Stimulated activated CD4-positive, alpha-beta T cell treated with anti-CD3 and anti-CD28 coated beads, Interleukin-2, amount 100 ng/mL, for 24 hours (primary cell): ENCODE data around the gene COL23A1.
A peak's percentile ranks its signal among the peaks of the same experiment; 100 is the strongest.

ENCODE experiments used
- DNase-seq, 2 donors: peaks; one replicate each; pipeline ENCODE4 v3.0.0-alpha.2; 2020

COL23A1 gene

DNA sequence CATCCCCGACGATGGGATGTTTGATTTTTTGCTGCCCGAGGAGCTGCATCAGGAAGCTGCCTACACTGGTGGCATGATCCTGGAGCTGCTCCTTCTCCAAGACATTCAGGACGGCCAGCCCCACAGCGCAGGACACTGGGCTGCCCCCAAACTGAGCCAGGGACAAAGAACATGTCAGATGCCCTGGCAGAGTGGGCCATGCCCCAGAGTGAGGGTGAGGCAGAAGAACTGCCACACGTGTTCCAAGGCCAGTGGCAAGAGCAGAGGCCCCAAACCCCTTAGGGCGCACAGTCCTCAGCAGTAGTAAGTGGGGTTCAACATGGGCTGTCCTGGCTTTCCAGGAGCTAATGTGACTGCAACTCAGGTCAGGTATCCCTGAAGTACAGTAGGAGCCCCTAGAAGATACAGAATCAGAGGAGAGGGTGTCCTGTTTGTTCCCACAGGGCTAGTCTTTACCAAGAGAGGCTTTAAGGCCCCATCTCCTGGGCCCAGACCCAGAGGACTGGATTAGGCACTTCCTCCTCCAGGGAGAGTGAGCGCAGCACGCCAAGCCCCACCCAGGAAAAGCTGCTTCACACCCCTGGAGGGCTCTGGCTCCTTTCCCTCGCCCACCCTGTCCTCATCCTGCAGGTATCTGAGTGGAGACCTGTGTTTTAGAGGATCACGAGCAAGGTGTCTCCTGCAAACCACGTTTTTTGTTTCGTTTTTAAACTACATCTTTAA, 374.8 kb downstream of the COL23A1 start:
- no peak for DNase-seq

DNA sequence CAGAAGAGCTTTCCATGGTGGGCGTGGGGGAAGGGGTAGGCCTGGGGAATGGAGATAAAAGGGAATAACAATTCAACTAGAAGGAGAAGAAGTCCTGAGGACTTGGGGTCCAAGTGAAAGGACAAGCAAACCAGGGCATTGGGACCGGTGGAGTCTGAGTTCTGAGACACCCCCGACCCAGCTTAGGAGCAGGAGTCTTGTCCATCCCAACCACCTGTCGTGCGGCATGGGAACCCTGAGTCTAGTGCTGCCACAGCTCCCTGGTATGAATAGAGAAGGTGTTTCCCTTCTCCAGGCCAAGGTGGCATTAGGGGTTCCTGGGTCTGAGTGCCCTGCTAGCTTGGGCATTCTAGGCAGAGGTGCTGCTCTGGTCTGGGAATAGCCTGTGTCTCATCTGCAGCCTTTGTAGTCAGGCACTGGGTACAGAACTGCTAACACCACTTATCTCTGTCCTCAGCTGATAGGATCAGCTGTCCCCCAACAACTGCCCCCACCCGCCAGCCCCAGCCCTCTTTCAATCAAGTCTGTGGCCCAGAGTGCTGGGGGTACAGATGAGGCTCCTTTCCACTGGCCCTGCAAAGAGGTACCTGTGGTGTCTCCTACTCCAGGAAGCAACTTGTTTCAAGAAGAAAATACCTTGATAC, 375.9 kb downstream of the COL23A1 start:
- DNase-seq = no peak

DNA sequence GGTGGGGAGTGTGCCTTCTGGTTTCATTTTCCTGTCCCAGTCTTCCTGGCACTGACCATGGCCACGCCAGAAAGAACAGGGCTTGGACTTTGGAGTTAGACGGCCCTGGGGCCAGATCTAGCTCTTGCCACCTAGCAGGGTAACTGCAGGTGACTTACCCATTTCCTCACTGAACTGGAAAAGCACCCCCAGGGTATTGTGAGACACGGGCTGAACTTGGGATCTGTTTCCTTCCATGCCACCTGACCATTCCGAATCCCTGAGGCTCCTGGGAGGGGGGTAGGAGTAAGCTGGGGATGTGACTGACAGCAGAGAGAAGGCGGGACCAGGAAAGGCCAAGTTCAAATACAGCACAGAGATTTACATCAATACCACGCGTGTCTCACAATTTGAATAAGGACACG, 376.4 kb downstream of the COL23A1 start:
- DNase-seq = no peak

DNA sequence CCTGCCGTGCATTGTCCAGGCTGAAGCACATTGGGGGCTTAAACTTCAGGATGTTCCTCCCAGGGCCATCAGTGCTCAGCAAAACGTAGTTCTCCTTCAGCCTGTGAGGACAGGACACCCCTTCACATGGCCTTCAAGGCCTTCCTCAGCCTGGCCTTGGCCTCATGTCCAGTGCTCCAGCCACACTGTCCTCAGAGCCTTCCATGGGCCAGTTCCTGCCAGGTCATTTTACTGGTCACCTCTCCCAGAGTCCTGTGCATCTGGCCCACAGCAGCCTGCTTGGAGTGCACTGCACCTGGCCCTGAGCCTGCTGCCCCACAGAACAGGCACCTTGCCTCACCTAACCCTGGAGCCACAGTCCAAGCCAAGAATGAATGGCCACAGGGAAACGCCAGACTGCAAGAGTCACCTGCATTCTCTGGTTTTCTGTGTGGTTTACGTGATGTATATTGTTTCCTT, 377.2 kb downstream of the COL23A1 start:
- no peak for DNase-seq

DNA sequence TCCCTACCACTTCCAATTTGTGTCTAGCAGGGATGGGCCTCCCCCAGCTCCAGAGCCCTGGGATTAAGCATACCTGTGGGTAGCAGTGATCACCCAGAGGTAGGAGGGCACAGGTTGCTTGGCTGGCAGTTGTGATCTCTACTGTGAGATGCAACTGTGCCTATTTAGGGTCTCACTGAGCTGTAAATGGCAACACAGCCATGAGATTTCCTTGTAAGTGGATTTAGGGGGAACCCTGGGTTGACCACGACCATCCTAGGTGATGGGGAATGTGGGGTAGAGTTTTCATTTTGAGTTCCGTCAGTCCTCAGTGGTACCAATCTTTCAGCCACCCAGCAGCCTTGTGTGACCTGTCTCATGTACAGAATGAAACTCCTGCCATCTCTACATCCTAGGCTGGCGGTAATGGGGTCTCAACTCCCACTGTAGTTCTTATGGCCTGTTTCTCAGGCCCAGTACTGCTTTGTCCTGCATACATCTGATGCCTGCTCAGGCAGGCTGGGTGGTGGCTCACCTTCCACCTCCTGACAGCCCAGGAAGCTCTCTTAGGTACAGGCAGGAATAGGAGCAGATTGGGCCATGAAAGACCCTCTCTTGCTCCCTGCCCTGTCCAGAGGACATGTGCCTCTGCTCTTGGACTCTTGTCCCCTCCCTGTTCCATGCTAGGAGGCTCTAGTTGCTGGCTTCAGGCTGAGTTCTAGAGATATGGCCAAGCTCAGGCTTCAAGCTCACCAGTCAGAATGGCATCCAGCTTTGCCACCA, 377.8 kb downstream of the COL23A1 start:
- DNase-seq = no peak

DNA sequence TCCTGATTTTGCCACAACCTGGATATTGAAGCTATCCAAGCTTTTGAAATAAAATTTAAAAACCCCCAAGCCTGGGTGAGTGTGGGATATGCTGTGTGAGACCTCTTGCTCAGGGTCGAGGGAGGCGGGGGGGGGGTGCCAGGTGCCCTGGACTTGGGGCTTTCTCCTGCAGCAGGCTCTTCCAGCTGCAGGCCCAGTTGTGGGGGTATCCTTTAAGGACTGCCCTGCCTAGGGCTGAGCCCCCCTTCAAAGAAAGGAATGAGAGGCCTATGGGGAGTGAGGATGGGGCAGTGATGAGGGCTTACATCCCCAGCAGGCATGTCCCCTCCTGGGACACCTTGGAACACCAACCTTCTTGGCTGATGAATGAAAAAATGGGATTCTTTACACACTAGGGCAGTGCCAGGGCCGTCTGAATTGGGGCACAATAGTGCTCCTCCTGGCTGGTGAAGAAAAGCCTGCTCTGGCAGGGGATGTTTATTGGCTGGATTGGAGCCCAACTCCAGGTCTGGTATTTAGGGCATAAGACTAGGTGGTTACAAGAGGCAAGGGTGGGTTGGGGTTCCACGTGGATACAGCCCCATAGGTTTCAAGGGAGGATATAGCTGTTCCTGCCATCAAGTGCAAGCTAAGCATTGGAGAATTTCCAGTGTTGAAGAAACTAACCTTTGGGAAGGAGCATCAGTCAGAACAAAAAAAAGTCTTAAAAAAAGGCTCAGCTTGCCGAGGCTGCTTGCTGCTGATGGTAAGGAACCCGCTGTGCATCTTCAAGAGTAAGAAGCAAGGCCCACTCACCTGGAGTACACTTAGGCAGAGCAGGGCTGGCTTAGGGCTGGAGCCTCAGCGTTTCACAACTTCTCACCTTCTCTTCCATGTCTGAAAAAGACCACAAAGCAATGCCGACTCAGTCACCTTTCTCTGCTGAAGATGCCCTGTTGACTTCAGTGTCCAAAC, 378.8 kb downstream of the COL23A1 start:
- DNase-seq = no peak

DNA sequence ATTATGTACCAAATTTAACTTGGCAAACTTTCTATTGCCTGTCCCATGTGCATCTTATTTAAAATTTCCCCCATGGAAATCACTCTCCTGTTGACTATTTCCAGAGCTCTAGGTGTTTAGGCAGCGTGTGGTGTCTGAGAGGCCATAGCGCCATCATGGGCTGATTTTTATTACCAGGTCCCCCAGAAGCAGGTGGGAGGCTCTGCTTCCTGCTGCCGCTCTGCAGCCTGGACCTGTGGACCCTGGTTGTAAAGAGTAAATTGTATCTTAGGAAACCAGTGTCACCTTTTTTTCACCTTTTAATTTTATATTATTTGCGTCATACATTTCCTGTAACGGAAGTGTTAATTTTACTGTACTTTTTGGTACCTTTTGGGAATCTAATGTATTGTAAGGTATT, 379.5 kb downstream of the COL23A1 start:
- no peak for DNase-seq

DNA sequence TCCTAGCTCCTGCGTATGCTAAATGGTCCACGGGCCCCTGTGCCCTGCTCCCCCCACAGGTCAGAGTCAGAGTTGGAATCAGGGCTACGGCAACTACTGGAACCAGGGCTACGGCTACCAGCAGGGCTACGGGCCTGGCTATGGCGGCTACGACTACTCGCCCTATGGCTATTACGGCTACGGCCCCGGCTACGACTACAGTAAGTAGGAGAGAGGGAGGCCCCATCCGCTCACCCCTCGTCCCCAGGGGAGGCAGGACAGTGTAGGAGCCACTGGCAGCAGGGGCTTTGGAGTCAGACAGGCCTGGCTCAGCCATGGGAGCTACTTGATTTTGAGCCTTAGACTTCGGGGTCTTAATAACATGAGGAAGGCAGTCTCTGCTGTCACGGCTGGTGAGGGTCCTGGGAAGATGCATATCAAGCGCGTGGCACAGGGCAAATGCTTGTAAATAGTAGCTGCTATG, 380.1 kb downstream of the COL23A1 start:
- DNase-seq = no peak

DNA sequence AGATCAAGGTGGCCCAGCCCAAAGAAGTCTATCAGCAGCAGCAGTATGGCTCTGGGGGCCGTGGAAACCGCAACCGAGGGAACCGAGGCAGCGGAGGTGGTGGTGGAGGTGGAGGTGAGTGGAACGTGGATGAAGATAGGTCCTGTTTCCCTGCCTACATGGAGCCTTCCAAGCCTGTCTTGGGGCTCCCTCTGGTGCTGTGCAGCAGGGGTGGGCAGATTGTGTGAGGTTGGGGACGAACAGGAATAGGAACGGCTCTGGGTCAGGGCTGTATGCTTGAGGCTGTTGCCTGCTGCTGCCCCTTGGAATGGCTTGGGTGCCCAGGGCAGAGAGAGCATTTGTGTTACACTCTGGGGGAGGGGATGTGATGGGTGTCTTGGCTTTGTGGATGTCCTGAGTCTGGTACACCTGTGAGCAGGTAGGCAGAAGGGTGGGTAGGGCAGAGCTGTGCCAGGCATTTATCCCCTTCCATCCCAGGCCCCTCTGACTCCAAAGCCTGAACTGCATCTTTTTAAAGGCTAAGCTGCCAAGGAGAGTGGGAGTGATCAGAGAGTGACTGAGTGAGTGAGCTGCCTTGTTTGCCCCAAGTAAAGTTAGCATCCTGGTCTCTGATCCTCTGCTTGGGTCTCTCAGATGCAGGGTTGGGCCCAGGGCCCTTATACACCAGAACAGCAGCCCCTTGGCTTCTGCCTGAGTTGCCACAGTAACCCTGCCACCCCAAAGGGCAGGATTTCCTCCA, 380.7 kb downstream of the COL23A1 start:
- no peak for DNase-seq

DNA sequence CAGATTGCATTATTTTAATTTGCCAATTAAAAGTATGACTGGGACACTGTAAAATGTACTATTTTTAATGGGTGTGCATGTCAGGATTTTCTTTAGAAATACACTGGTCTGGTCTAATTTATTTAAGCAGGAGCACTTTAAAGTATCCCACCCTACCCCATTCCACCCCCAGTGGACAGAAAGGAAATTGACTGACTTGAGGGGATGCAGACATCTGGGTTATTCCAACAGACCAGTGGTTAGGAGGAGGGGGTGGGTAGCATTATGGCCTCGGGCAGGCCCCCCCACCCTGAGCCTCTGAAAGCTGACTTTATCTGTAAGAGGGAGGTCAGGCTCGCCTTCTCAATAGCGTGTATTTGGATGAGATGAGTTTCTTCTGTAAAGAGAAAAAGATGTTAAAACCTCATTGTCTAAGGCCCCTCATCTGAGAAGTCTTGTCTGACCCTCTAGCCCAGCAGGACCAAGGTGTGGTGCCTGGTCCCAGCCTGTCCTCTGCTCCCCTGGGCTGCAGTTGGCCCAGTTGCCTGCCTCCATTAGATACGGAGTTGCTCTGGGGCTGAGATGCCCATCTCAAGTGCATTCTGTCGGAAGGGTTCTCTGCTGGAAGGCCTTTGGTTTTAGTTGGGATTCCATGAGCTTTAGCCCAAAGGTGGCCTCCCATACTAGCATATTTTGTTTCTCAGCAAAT, 381.5 kb downstream of the COL23A1 start:
- no peak for DNase-seq

DNA sequence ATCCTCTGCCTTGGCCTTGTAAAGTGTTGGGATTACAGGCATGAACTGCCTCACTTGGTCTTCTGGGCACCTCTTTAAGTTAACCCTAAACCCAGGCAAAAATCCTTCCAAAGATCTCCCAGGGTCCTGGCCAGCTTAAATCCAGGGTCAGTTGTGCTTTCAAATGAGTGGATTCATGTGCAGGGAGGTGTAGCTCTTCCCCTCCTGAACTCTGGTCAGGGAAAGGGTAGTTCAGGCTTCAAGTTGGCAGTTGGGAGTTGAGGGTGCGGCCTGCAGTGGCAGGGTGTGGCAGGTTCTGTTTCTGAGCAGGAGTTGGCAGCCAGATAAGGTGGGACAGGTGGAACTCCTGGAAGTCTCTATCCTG, 382.3 kb downstream of the COL23A1 start:
- no peak for DNase-seq

DNA sequence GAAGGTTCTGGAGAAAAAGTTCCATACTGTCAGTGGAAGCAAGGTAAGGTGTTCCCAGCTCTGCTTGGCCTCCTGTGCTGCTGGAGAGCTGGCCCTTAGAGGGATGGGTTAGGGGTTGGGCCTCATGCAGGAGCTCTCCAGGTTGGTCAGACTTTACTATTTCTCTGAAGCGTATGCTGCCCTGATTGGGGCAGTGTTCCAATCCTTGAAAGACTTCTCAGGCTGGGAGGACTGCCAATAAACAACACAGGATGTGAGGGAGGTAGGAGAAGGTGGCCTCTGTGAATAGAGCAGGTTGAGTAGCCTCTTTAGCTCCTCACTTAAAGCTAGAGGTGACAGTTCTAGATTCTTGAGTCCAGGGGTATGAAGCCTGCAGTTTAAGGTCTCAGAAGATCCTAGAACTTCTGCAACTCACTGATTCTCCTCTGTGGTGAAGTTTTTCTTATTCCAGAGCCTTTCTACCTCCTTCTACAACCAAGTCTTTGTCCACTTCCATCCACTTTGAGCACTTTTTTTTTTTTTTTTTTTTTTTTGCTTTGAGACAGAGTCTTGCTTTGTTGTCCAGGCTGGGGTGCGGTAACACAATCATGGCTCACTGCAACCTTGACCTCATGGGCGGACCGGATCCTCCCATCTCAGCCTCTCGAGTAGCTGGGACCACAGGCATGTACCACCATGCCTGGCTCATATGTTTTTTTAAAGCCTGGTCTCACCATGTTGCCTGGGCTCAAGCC, 382.8 kb downstream of the COL23A1 start:
- no peak for DNase-seq

DNA sequence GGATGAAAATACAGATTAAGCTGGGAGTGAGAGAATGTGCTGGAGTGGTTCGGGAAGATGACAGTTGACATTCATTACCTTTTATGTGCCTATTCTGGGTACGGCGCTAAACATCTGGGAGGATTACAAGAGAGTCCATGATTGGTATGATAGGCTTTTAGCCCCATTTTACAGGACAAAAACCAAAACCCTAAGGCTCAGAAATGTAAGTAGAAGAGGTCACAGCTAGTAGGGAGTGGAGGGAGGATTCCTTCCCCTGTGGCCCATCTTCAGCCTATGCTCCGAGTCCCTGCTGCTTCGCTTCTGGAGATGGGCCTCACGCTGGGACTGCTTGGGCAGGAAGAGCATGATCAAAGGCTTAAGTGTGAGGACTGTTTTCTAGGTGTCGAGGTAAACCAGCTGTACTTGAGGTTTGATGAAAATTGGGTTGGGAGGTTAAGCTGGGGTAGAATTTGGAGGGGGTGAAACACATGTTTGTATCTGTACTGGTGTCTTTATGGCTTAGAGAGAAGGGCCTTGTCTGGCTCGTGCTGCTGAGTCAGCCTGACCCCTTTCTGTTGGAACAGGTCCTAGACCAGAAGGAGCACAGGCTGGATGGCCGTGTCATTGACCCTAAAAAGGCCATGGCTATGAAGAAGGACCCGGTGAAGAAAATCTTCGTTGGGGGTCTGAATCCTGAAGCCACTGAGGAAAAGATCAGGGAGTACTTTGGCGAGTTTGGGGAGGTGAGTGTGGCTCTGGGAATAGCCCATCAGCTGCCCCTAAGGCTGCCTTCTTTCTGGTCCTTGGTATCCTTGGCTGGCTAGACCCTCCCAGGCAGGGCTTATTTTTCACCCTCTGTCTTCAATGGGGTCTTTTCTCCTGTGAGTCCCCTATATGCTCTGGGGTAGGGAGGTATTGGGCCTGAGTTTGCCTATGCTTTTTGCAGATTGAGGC, 383.8 kb downstream of the COL23A1 start:
- no peak for DNase-seq

DNA sequence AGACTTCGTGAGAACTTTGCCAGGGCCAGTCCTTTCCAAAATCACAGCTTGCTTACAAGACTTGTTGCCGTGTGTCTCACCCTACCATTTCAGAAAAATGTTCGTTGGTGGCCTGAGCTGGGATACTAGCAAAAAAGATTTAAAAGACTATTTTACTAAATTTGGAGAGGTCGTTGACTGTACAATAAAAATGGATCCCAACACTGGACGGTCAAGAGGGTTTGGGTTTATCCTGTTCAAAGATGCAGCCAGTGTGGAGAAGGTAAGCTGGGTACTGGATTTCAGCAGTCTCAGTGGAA, 384.5 kb downstream of the COL23A1 start:
- no peak for DNase-seq

DNA sequence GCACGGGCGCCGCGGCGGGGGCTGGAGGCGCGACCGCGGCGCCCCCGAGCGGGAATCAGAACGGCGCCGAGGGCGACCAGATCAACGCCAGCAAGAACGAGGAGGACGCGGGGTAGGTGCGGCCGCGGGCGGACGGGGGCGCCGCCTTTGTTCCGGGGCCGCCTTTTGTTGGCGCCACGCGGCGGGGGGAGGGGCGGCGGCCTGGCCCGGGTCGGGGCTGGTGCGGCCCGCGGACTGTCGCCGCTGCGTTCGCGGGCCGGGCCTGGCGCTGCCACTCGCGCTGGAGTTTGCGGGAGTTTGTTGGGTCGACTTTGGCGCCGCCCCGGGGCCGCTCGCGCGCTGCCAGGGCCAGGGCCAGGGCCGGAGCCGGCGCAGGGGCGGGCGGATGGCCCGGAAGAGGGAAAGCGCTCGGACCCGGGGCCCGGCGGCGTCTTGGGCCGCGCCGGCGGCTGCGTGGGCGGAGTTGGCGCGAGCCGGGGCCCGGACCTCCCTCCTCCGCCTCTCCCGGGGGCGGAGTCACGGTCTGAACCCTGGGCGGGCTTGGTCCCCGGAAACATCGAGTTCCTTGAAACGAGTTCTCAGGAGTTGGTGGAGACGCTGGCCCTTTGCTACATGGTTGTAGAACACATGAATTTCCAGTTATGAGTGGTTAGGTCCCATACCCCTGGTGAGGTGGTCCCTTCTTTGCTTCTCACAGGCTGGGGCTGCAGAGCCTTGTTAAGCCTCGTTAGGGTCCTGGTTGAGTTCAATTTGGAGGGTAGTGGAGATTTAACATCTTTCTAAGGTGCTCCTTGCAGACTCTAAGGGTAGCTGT, 385.1 kb downstream of the COL23A1 start:
- DNase-seq = peak; percentile 77 to 85

DNA sequence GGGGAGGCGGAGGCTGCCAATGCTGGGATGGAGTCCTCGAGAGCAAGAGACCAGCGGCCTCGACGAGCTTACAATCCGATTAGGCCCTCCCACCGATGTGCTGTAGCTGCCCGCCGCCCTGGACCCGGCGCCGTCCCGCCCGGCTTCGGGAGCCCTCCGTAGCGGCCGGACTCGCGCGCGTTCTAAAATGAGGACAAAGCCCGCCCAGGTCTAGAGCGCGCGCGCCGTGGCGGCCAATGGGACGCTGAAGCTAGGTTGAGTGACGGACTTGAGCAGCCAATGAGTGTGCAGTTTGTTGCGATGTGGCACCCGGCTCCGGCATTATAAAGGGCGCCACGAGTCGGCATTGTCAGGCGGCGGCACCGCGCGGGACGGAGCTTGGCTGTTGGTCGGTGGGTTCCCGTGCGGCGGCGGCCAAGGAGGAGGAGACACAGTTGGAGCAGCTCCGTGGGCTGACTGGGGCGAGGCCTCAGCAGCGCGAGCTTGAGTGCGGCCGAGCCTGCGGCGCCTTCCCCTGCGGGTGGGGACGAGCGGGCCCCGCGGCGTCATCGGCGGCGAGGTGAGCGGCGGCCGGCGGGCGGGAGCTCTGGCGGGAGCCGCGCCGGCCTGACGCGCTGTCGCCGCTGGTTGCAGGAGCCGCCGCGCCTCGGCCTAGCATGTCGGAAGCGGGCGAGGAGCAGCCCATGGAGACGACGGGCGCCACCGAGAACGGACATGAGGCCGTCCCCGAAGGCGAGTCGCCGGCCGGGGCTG, 385.8 kb downstream of the COL23A1 start, which contains the start of gene HNRNPAB:
Gene HNRNPAB (plus strand): TSS at position 352 of the 753 bp plus-strand sequence. CDS start 305 bp downstream, at position 657.
- DNase-seq = peak; percentile 95 to 96

DNA sequence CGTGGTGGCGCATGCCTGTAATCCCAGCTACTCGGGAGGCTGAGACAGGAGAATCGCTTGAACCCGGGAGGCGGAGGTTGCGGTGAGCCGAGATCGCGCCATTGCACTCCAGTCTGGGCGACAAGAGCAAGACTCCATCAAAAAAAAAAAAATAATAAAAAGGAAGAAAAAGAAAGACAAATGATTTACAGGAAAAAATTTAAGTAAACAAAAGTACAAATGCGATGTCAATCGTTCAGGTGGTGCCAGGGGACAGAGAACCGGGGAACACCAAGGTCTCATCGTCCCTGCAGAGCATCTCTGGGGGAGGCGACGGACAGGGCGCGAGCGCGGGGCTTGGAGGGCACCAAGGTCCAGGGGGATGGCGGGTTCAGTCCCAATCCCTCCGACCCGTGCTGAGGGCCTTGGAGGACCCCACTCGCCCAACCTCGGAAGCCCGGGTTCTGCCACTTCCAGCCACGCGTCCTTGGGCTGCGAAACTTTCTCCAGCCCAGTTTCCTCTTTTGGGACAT, 386.5 kb downstream of the COL23A1 start:
- DNase-seq = peak in 1 of 2 donors; percentile 40

DNA sequence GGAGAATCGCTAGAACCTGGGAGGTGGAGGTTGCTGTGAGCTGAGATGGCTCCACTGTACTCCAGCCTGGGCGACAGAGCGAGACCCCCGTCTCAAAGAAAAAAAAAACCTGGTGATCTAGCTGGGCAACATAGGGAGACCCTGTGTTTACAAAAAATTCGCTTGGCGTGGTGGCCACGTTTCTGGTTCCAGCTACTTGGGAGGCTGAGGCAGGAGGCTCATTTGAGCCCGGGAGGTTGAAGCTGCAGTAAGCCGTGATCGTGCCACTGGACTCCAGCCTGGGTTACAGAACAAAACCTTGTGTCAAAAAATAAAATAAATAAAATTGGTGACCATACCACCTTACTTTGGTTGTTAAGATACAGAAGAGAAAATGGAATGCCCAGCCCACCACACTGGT, 387.7 kb downstream of the COL23A1 start:
- no peak for DNase-seq
